Dermis microvascular lymphatic vessel endothelial cell (primary cell): ENCODE data around the gene ARHGAP27. TPM values are rescaled to one million over a fixed set of nuclear protein-coding genes. Genes with fewer than 3 reads are reported as not detected.
"Not testable (repeated sequence)": the region's sequence is repeated elsewhere in the genome, so short reads cannot be mapped to it uniquely, and the experiment has no call there.

Experiments
- DNase-seq, 2 donors: peaks; one replicate each; pipeline versions ENCODE4 v3.0.0 to v3.0.0-alpha.2; 2010; ENCODE audit warnings: low read depth in 2 of 2
- total RNA-seq: library from RNA; depleted of rRNA; stranded (reverse); fragments of >200 nt; gene quantifications from 2 replicates; pipeline ENCODE4 v1.2.1, GENCODE V29; 2014

ARHGAP27 gene
- 19.3 and 37.0 TPM in 2 replicates for total RNA-seq

- DNase-seq = peak; percentile 39 to 75
Observed at GRCh38 chr17:45432405-45433158, at the start of gene ARHGAP27. TSS of gene ARHGAP27 (minus strand) at chr17:45432870. CDS start at chr17:45430279, 2,591 bp downstream.

GRCh38 chr17:45482317-45482716 lies 49.6 kb upstream of the ARHGAP27 start:
- DNase-seq = not testable (repeated sequence)

GRCh38 chr17:45475436-45475835 lies 42.8 kb upstream of the ARHGAP27 start:
- DNase-seq = not testable (repeated sequence)

GRCh38 chr17:45472249-45472648 lies 39.6 kb upstream of the ARHGAP27 start:
- peak; percentile 12 to 65 for DNase-seq

GRCh38 chr17:45469204-45469563 lies 36.5 kb upstream of the ARHGAP27 start:
- not testable (repeated sequence) for DNase-seq

GRCh38 chr17:45468293-45469203 lies 35.9 kb upstream of the ARHGAP27 start:
- not testable (repeated sequence) for DNase-seq

- DNase-seq = peak in 1 of 2 donors; percentile 76
Observed at GRCh38 chr17:45461524-45462327, 29.1 kb upstream of the ARHGAP27 start.

GRCh38 chr17:45460422-45460821 lies 27.8 kb upstream of the ARHGAP27 start:
- DNase-seq = not testable (repeated sequence)

- not testable (repeated sequence) for DNase-seq
Observed at GRCh38 chr17:45454341-45454740, 21.7 kb upstream of the ARHGAP27 start.

GRCh38 chr17:45453731-45454130 lies 21.1 kb upstream of the ARHGAP27 start:
- DNase-seq = not testable (repeated sequence)

GRCh38 chr17:45453225-45453534 lies 20.5 kb upstream of the ARHGAP27 start:
- not testable (repeated sequence) for DNase-seq

- not testable (repeated sequence) for DNase-seq
Observed at GRCh38 chr17:45452329-45453224, 19.9 kb upstream of the ARHGAP27 start.

- DNase-seq = not testable (repeated sequence)
Observed at GRCh38 chr17:45451660-45452059, 19.0 kb upstream of the ARHGAP27 start.

GRCh38 chr17:45451131-45451530 lies 18.5 kb upstream of the ARHGAP27 start:
- no peak for DNase-seq

GRCh38 chr17:45449708-45450329 lies 17.1 kb upstream of the ARHGAP27 start:
- DNase-seq = not testable (repeated sequence)

- not testable (repeated sequence) for DNase-seq
Observed at GRCh38 chr17:45449260-45449659, 16.6 kb upstream of the ARHGAP27 start.

GRCh38 chr17:45448483-45448882 lies 15.8 kb upstream of the ARHGAP27 start:
- DNase-seq = not testable (repeated sequence)

- not testable (repeated sequence) for DNase-seq
Observed at GRCh38 chr17:45448066-45448465, 15.4 kb upstream of the ARHGAP27 start.

GRCh38 chr17:45447650-45448049 lies 15.0 kb upstream of the ARHGAP27 start:
- DNase-seq = not testable (repeated sequence)
